ENCODE results near the gene LMBRD2.

- TF ChIP-seq EP300 (IDR thresholded peaks at IDR 0.05) (no peak), CTCF (IDR thresholded peaks at IDR 0.05) (no peak)
Observed at GRCh38 chr5:36146390-36146789, 5.3 kb downstream of the LMBRD2 start.

All from gastroesophageal sphincter (tissue), 3 donors.